HG02571 (cell line): ENCODE measurements around the gene NETO2.
A peak's percentile ranks its signal among the peaks of the same experiment; 100 is the strongest.
"Not testable (repeated sequence)": the region's sequence is repeated elsewhere in the genome, so short reads cannot be mapped to it uniquely, and the experiment has no call there.

Experiments
- ATAC-seq: cut with Tn5 transposase; IDR thresholded peaks from one replicate; pipeline ENCODE4 v1.9.1; 2021; ENCODE audit warnings: mild to moderate bottlenecking, moderate library complexity; ENCODE audit not compliant: unreplicated experiment

The NETO2 gene

GRCh38 chr16:47143677-47144558, at the start of gene NETO2:
NETO2 (minus strand) TSS chr16:47143945; CDS start chr16:47143612, 333 bp downstream.
- peak; percentile 49 for ATAC-seq

GRCh38 chr16:47182318-47182717, 38.6 kb upstream of the NETO2 start:
- no peak for ATAC-seq

GRCh38 chr16:47181066-47181465, 37.3 kb upstream of the NETO2 start:
- not testable (repeated sequence) for ATAC-seq

GRCh38 chr16:47180073-47180472, 36.3 kb upstream of the NETO2 start:
- ATAC-seq = no peak

GRCh38 chr16:47175152-47175551, 31.4 kb upstream of the NETO2 start:
- no peak for ATAC-seq

- no peak for ATAC-seq
These were observed 19.1 kb upstream of the NETO2 start for GRCh38 chr16:47162670-47163420.

- no peak for ATAC-seq
These were observed 17.7 kb upstream of the NETO2 start for GRCh38 chr16:47161464-47161863.

GRCh38 chr16:47160422-47160821, 16.7 kb upstream of the NETO2 start:
- no peak for ATAC-seq

GRCh38 chr16:47158992-47159391, 15.2 kb upstream of the NETO2 start:
- ATAC-seq = no peak

GRCh38 chr16:47156680-47157215, 13.0 kb upstream of the NETO2 start:
- ATAC-seq = no peak

- not testable (repeated sequence) for ATAC-seq
These were observed 8.8 kb upstream of the NETO2 start for GRCh38 chr16:47152501-47152900.

- no peak for ATAC-seq
These were observed 6.3 kb upstream of the NETO2 start for GRCh38 chr16:47150067-47150466.

GRCh38 chr16:47144559-47144877, 773 bp upstream of the NETO2 start:
- ATAC-seq = no peak

GRCh38 chr16:47142821-47143676, 696 bp downstream of the NETO2 start:
- peak; percentile 63 for ATAC-seq

- no peak for ATAC-seq
These were observed 1.3 kb downstream of the NETO2 start for GRCh38 chr16:47142486-47142820.

GRCh38 chr16:47141773-47142485, 1.8 kb downstream of the NETO2 start:
- ATAC-seq = peak; percentile 53

GRCh38 chr16:47140686-47141085, 3.1 kb downstream of the NETO2 start:
- ATAC-seq = no peak

GRCh38 chr16:47139561-47140185, 4.1 kb downstream of the NETO2 start:
- ATAC-seq = no peak

- not testable (repeated sequence) for ATAC-seq
These were observed 5.8 kb downstream of the NETO2 start for GRCh38 chr16:47137925-47138324.
